Transverse colon (tissue), 4 donors: Measurements from ENCODE around the gene ANAPC10. TPM values are rescaled to one million over a fixed set of nuclear protein-coding genes. Genes with fewer than 3 reads are reported as not detected.

Source experiments
- DNase-seq: peaks from one replicate; pipeline ENCODE4 v3.0.0-alpha.2; 2019
- H3K27ac ChIP-seq, 4 donors: fragments of 200-600 bp; sonication (generic); 2 replicates each; pipeline ENCODE4 v1.5.1; 2016 to 2018; ENCODE audit warnings: inconsistent platforms in 4 of 4
- H3K27me3 ChIP-seq: fragments of 200-600 bp; sonication (generic); 2 replicates; pipeline ENCODE4 v1.5.1; 2017; ENCODE audit warnings: inconsistent platforms
- H3K36me3 ChIP-seq, 4 donors: fragments of 200-600 bp; sonication (generic); 2 replicates each; pipeline ENCODE4 v1.5.1; 2017 to 2019; ENCODE audit warnings: inconsistent platforms in 4 of 4
- H3K4me1 ChIP-seq, 4 donors: fragments of 200-600 bp; sonication (generic); 2 replicates each; pipeline ENCODE4 v1.5.1; 2017 to 2020; ENCODE audit warnings: inconsistent platforms in 4 of 4
- H3K4me3 ChIP-seq, 4 donors: fragments of 200-600 bp; sonication (generic); 1 replicate in 1 of 4; 2 replicates in 3 of 4; pipeline versions ENCODE4 v1.5.1 to v1.6.1; 2017 to 2019; ENCODE audit warnings: inconsistent platforms in 4 of 4
- H3K9me3 ChIP-seq, 2 donors: fragments of 200-600 bp; sonication (generic); 2 replicates each; pipeline ENCODE4 v1.5.1; 2017 to 2019; ENCODE audit warnings: inconsistent platforms in 2 of 2
- EP300 ChIP-seq: sonication (generic); formaldehyde crosslinking; IDR thresholded peaks from one replicate; pipeline ENCODE4 v1.6.1; 2017; ENCODE audit warnings: antibody characterized with exemption, low read depth
- POLR2A ChIP-seq: fragments of 450-650 bp; IDR thresholded peaks from one replicate; pipeline ENCODE4 v1.6.1; 2016; ENCODE audit warnings: antibody characterized with exemption, mild to moderate bottlenecking, moderate library complexity
- POLR2AphosphoS5 ChIP-seq, 3 donors: sonication (generic); formaldehyde crosslinking; IDR thresholded peaks; one replicate each; pipeline ENCODE4 v1.6.1; 2016; ENCODE audit warnings: antibody characterized with exemption in 3 of 3
- WGBS, 2 donors: methylation state at CpG; one replicate each; pipeline ENCODE4 v1.1.5; 2018; ENCODE audit warnings: low coverage in 1 of 2; 5-methylcytosine and 5-hydroxymethylcytosine counted together
- in situ Hi-C, 4 donors: fragments of 200-750 bp; cut with MboI; loops; one replicate each; pipeline versions ENCODE4 v1.15.0 to v1.15.1; 2017; ENCODE audit warnings: low sequenced_read_pairs in 3 of 4, low pct_ligation_motif_present in 1 of 4, low pct_unique_long_range_greater_than_20kb in 1 of 4
- intact Hi-C: fragments of 100-400 bp; cut with DNase I; formaldehyde crosslinking; loops from one replicate; pipeline ENCODE4 v1.15.1; 2023; ENCODE audit warnings: low total_unique reads
- total RNA-seq, 4 donors: library from RNA; depleted of rRNA; stranded (reverse); fragments of >200 nt; gene quantifications; one replicate each; pipeline ENCODE4 v1.1.0, GENCODE V29; 2016
- TF ChIP-seq, protein P1 (sequence below), 5 experiments: fragments of 200-600 bp in 3 of 5; fragments of 450-650 bp in 2 of 5; sonication (generic) in 3 of 5; IDR thresholded peaks; 1 replicate in 2 of 5; 2 replicates in 3 of 5; pipeline ENCODE4 v1.5.1; 2016 to 2017; ENCODE audit warnings: antibody characterized with exemption in 5 of 5, inconsistent platforms in 3 of 5, mild to moderate bottlenecking in 2 of 5, moderate library complexity in 1 of 5

Gene ANAPC10
- total RNA-seq, 4 donors from 2014 or later, result 7.5 to 24.8 (median 15.4) TPM

DNA sequence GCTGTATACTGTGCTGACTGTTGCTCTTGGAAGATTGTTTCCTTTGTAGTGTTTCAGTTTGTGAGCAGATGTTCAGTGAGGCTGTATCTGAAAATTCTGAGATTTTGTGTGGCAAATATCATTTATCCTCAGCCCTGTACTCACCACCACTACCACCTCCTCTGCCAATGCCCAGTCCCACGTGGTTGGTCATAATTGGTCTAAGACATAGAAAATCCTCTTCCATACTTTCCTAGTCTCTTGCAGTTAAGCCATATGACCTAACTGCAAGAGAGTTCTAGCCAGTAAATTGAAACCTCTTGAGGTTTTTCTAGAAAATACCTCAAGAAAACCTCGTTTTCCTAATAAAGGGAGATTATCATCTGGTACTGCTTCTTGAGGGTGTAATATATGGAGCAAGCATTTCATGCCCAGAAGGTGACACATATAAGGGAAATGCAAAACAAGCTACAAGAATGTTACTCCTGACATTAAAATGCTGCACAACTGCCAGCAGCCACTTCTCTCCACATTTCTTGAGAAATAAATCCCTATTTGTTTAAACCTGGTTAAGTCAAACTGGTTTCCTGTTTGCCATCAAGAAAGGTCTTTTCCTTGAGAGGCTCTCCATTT lies 32.9 kb upstream of the ANAPC10 start:
- H3K27ac ChIP-seq, result no peak overlapping the region
- intact Hi-C loops (no loop called here), in situ Hi-C loops (no loop called here)
- TF ChIP-seq POLR2A, result no peak
- no peak for TF ChIP-seq POLR2AphosphoS5 (IDR thresholded peaks at IDR 0.05)
- TF ChIP-seq, protein P1, sequence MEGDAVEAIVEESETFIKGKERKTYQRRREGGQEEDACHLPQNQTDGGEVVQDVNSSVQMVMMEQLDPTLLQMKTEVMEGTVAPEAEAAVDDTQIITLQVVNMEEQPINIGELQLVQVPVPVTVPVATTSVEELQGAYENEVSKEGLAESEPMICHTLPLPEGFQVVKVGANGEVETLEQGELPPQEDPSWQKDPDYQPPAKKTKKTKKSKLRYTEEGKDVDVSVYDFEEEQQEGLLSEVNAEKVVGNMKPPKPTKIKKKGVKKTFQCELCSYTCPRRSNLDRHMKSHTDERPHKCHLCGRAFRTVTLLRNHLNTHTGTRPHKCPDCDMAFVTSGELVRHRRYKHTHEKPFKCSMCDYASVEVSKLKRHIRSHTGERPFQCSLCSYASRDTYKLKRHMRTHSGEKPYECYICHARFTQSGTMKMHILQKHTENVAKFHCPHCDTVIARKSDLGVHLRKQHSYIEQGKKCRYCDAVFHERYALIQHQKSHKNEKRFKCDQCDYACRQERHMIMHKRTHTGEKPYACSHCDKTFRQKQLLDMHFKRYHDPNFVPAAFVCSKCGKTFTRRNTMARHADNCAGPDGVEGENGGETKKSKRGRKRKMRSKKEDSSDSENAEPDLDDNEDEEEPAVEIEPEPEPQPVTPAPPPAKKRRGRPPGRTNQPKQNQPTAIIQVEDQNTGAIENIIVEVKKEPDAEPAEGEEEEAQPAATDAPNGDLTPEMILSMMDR (IDR thresholded peaks at IDR 0.05), result no peak
- no peak for TF ChIP-seq EP300
- H3K4me1 ChIP-seq, result peaks cover 0 to 6% (median 2%) of the 10 kb centered on the region in 4 donors
- H3K27me3 ChIP-seq, result no peaks in the 10 kb centered on the region
- H3K36me3 ChIP-seq, result peaks cover 0 to 29% (median 12%) of the 10 kb centered on the region in 4 donors
- no peak for DNase-seq
- 66 to 71% methylated on average over 2 of the region's 2 CpGs for WGBS, 2 donors
- no peak overlapping the region for H3K4me3 ChIP-seq
- H3K9me3 ChIP-seq, result no peaks in the 10 kb centered on the region

DNA sequence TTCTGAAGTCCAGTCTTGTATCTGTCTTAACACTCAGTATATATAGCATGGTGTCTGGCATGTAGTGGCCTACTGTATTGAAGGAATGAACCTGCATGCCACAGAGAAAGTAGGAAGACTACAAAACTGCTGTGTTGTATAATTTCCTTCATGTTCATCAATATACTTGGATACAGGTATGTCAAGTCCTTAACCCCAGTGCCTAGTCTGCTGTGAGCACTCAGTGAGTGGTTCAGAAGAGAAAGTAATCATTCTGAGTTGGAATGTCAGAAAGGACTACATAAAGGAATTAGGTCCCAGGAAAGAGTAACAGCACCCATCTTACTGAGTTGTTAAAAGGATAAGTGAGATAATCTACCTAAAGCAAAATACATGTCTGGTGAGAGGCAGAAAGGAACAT lies 32.1 kb upstream of the ANAPC10 start:
- intact Hi-C loops, result no loop called here
- peaks cover 0 to 36% (median 15%) of the 10 kb centered on the region in 4 donors for H3K36me3 ChIP-seq

DNA sequence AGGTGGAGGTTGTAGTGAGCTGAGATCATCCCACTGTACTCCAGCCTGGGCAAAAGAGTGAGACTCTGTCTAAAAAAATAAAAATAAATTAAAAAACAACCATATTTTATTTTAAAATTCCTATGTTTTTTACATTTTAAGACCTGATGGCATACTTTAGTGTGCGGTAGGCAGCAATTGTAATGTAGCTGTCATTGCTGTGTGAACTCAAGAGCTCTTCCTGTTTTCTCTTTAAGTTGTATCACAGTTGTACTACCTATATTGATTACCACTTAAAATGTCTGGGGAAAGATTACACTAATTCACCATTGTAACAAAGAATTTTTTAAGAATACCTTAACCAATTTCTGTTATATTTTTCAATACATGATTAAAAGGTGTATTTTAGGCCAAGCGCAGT lies 27.4 kb upstream of the ANAPC10 start:
- 96% methylated on average over 2 of the region's 2 CpGs for WGBS, 2 donors
- Histone ChIP-seq H3K4me3 (no peak overlapping the region), H3K27me3 (no peaks in the 10 kb centered on the region), H3K27ac (no peak overlapping the region), H3K4me1 (no peaks in the 10 kb centered on the region), H3K36me3 (peaks cover 0 to 72% (median 31%) of the 10 kb centered on the region in 4 donors), H3K9me3 (no peaks in the 10 kb centered on the region)
- no peak for TF ChIP-seq POLR2AphosphoS5 (IDR thresholded peaks at IDR 0.05)
- TF ChIP-seq POLR2A, result no peak
- TF ChIP-seq, protein P1 (IDR thresholded peaks at IDR 0.05), result no peak
- TF ChIP-seq EP300, result no peak
- DNase-seq, result no peak
- in situ Hi-C loops, result no loop called here
- intact Hi-C loops, result no loop called here

More for the DNA sequence above, 32.1 kb upstream of the ANAPC10 start:
- H3K9me3 ChIP-seq, result no peaks in the 10 kb centered on the region
- H3K27ac ChIP-seq, result no peak overlapping the region
- no peak for DNase-seq
- no peak for TF ChIP-seq POLR2AphosphoS5 (IDR thresholded peaks at IDR 0.05)
- TF ChIP-seq POLR2A, result no peak
- TF ChIP-seq, protein P1 (IDR thresholded peaks at IDR 0.05), result no peak
- no peak for TF ChIP-seq EP300
- in situ Hi-C loops, result no loop called here
- peaks cover 0 to 5% (median 2%) of the 10 kb centered on the region in 4 donors for H3K4me1 ChIP-seq
- no peaks in the 10 kb centered on the region for H3K27me3 ChIP-seq
- no peak overlapping the region for H3K4me3 ChIP-seq

DNA sequence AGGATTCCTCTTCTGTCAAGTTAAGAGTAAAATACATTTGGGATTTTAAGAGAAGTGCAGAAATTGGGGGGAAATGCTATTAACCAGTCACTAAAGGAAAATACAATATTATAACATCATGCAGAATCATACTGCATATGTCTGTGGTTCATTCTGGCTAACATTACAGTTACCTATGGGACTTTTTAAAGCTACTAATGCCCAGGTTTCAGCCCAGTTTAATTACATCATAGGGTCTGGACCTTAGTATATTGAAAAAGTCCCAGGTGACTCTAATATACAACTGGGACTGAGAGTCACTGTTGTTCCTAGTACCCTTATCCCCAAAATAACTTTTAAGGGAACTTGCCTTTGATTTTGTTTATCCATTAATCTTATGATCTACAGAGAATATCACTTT lies 10.1 kb upstream of the ANAPC10 start:
- no peaks in the 10 kb centered on the region for H3K9me3 ChIP-seq
- H3K4me1 ChIP-seq, result peaks cover 0 to 4% (median 0%) of the 10 kb centered on the region in 4 donors
- H3K36me3 ChIP-seq, result peaks cover 0 to 75% (median 37%) of the 10 kb centered on the region in 4 donors
- H3K27ac ChIP-seq, result no peak overlapping the region
- in situ Hi-C loops (loop anchor here in 1 of 4 donors (25.0 kb wide), 1 partner anchor 1596 kb away; the partner anchor contains the start of gene SMARCA5), intact Hi-C loops (no loop called here)
- H3K27me3 ChIP-seq, result no peaks in the 10 kb centered on the region
- H3K4me3 ChIP-seq, result no peak overlapping the region
- DNase-seq, result no peak
- TF ChIP-seq, protein P1 (IDR thresholded peaks at IDR 0.05), result no peak
- no peak for TF ChIP-seq POLR2AphosphoS5 (IDR thresholded peaks at IDR 0.05)
- no peak for TF ChIP-seq POLR2A
- TF ChIP-seq EP300, result no peak
